SK-N-SH (cell line): ENCODE results near the gene POLA2. TPM values are rescaled to one million over a fixed set of nuclear protein-coding genes. Genes with fewer than 3 reads are reported as not detected.

Source experiments
- CTCF ChIA-PET: fragments of 300-600, 350-600 bp; formaldehyde crosslinking; extraction: SDS; loops from one replicate; lab custom pipeline; 2021; lab: Yijun Ruan, JAX
- POLR2A ChIA-PET: fragments of 350-600 bp; sonication (Branson Sonifier 250); formaldehyde crosslinking; extraction: SDS; loops from one replicate; lab custom pipeline; 2020; ENCODE audit warnings: antibody characterized with exemption, inconsistent platforms; lab: Yijun Ruan, JAX
- DNase-seq: peaks from one replicate; pipeline ENCODE4 v3.0.0; 2012
- H2AFZ ChIP-seq: fragments of 200-600 bp; sonication (generic); 2 replicates; pipeline ENCODE4 v1.8.1; 2016; ENCODE audit warnings: antibody characterized with exemption, mild to moderate bottlenecking, low read depth
- H3F3A ChIP-seq: fragments of 200-600 bp; sonication (generic); replicated peaks from 2 replicates; pipeline ENCODE3; 2016; ENCODE audit warnings: antibody characterized with exemption, mild to moderate bottlenecking; ENCODE audit not compliant: insufficient read depth
- H3K27ac ChIP-seq, 2 experiments: fragments of 200-500 bp in 1 of 2; fragments of 200-600 bp in 1 of 2; sonication (Bioruptor generic) in 1 of 2; sonication (generic), shearing (Covaris generic) in 1 of 2; 2 replicates each; pipeline versions ENCODE4 v1.5.1 to v1.6.1; 2014 to 2016; ENCODE audit warnings: low read depth in 2 of 2, inconsistent platforms in 1 of 2, low read length in 1 of 2, mild to moderate bottlenecking in 1 of 2, mixed read lengths in 1 of 2
- H3K27me3 ChIP-seq: fragments of 200-600 bp; sonication (generic), shearing (Covaris generic); 2 replicates; pipeline ENCODE4 v1.6.1; 2016; ENCODE audit warnings: mixed run types; ENCODE audit not compliant: insufficient read depth
- H3K36me3 ChIP-seq, 2 experiments: fragments of 200-500 bp in 1 of 2; fragments of 200-600 bp in 1 of 2; sonication (Bioruptor generic) in 1 of 2; sonication (generic) in 1 of 2; replicated peaks in 1 of 2; 2 replicates each; pipeline versions ENCODE3 to v1.5.1; 2014 to 2016; ENCODE audit warnings: low read length in 1 of 2, mild to moderate bottlenecking in 1 of 2; ENCODE audit not compliant: insufficient read depth in 2 of 2, control insufficient read depth in 1 of 2
- H3K4me1 ChIP-seq, 2 experiments: fragments of 200-500 bp in 1 of 2; fragments of 200-600 bp in 1 of 2; sonication (Bioruptor generic) in 1 of 2; sonication (generic), shearing (Covaris generic) in 1 of 2; 2 replicates each; pipeline versions ENCODE4 v1.5.1 to v1.6.1; 2014 to 2016; ENCODE audit warnings: low read depth in 1 of 2, low read length in 1 of 2, mixed run types in 1 of 2; ENCODE audit not compliant: insufficient read depth in 2 of 2, control insufficient read depth in 1 of 2
- H3K4me2 ChIP-seq: fragments of 200-600 bp; sonication (generic), shearing (Covaris generic); 2 replicates; pipeline ENCODE4 v1.6.1; 2017; ENCODE audit warnings: mixed run types
- H3K4me3 ChIP-seq, 2 experiments: fragments of 200-500 bp in 1 of 2; fragments of 200-600 bp in 1 of 2; sonication (Bioruptor generic) in 1 of 2; sonication (generic), shearing (Covaris generic) in 1 of 2; 2 replicates each; pipeline versions ENCODE4 v1.5.1 to v1.8.1; 2014 to 2016; ENCODE audit warnings: low read depth in 2 of 2, inconsistent platforms in 1 of 2, low read length in 1 of 2, mild to moderate bottlenecking in 1 of 2, mixed read lengths in 1 of 2, moderate library complexity in 1 of 2
- H3K79me2 ChIP-seq: fragments of 200-600 bp; sonication (generic); 2 replicates; pipeline ENCODE4 v1.8.1; 2017; ENCODE audit warnings: mild to moderate bottlenecking; ENCODE audit not compliant: insufficient read depth
- H3K9ac ChIP-seq: fragments of 200-600 bp; sonication (generic); 2 replicates; pipeline ENCODE4 v1.6.1; 2017; ENCODE audit warnings: mixed run types
- H3K9me2 ChIP-seq: fragments of 200-600 bp; sonication (generic); 2 replicates; pipeline ENCODE4 v1.6.1; 2017; ENCODE audit warnings: mixed run types
- H3K9me3 ChIP-seq: fragments of 200-600 bp; sonication (generic); 2 replicates; pipeline ENCODE4 v1.6.1; 2017; ENCODE audit warnings: mixed run types, mild to moderate bottlenecking, moderate library complexity
- H4K20me1 ChIP-seq: fragments of 200-600 bp; sonication (generic); 2 replicates; pipeline ENCODE4 v1.6.1; 2017; ENCODE audit warnings: mild to moderate bottlenecking, mixed run types; ENCODE audit not compliant: insufficient read depth
- EP300 ChIP-seq, 2 experiments: IDR thresholded peaks; 2 replicates each; pipeline versions ENCODE4 v1.4.0 to v1.6.1; 2012; ENCODE audit warnings: borderline replicate concordance in 1 of 2, low read depth in 1 of 2, low read length in 1 of 2
- FOSL2 ChIP-seq: IDR thresholded peaks from 2 replicates; pipeline ENCODE4 v1.4.0; 2012; ENCODE audit warnings: low read depth, mild to moderate bottlenecking, moderate library complexity, borderline replicate concordance
- FOXM1 ChIP-seq: IDR thresholded peaks from 2 replicates; pipeline ENCODE4 v1.4.0; 2012; ENCODE audit warnings: low read depth, mild to moderate bottlenecking
- GABPA ChIP-seq: IDR thresholded peaks from 2 replicates; pipeline ENCODE4 v1.4.0; 2012; ENCODE audit warnings: low read depth, mild to moderate bottlenecking
- MEF2A ChIP-seq: IDR thresholded peaks from 2 replicates; pipeline ENCODE4 v1.4.0; 2012; ENCODE audit warnings: low read depth, borderline replicate concordance
- MXI1 ChIP-seq: IDR thresholded peaks from 2 replicates; pipeline ENCODE4 v1.6.1; 2012; ENCODE audit warnings: mild to moderate bottlenecking, low read depth, low read length, improper control_type of control experiment
- NFIC ChIP-seq: IDR thresholded peaks from 2 replicates; pipeline ENCODE4 v1.4.0; 2012; ENCODE audit warnings: borderline replicate concordance
- NRF1 ChIP-seq: IDR thresholded peaks from 2 replicates; pipeline ENCODE4 v1.6.1; 2012; ENCODE audit warnings: low read depth, mild to moderate bottlenecking, low read length
- POLR2AphosphoS5 ChIP-seq: IDR thresholded peaks from 2 replicates; pipeline ENCODE4 v1.6.1; 2012; ENCODE audit warnings: low read depth, low read length
- RAD21 ChIP-seq: IDR thresholded peaks from 2 replicates; pipeline ENCODE4 v1.6.1; 2012; ENCODE audit warnings: mild to moderate bottlenecking, low read length
- RXRA ChIP-seq: IDR thresholded peaks from 2 replicates; pipeline ENCODE4 v1.4.0; 2012; ENCODE audit warnings: low read depth, mild to moderate bottlenecking, borderline replicate concordance
- SIN3A ChIP-seq: IDR thresholded peaks from 2 replicates; pipeline ENCODE4 v1.6.1; 2012; ENCODE audit warnings: low read depth, mild to moderate bottlenecking, low read length, moderate library complexity, borderline replicate concordance
- SMC3 ChIP-seq: IDR thresholded peaks from 2 replicates; pipeline ENCODE4 v1.6.1; 2012; ENCODE audit warnings: low read depth, low read length, improper control_type of control experiment
- TAF1 ChIP-seq: IDR thresholded peaks from 2 replicates; pipeline ENCODE4 v1.6.1; 2012; ENCODE audit warnings: low read depth, mild to moderate bottlenecking, low read length, moderate library complexity, borderline replicate concordance
- YY1 ChIP-seq: IDR thresholded peaks from 2 replicates; pipeline ENCODE4 v1.4.0; 2012; ENCODE audit warnings: low read depth, mild to moderate bottlenecking
- WGBS: methylation state at CpG from one replicate; pipeline ENCODE4 v1.1.6; 2017; ENCODE audit warnings: low lambda C conversion rate; 5-methylcytosine and 5-hydroxymethylcytosine counted together
- polyA plus RNA-seq, 3 experiments: library from polyadenylated mRNA; depleted of rRNA; stranded (reverse); fragments of >200 nt; gene quantifications; 2 replicates each; pipeline ENCODE4 v1.2.3, GENCODE V29; 2012
- TF ChIP-seq, protein P1 (sequence below): fragments of 200-600 bp; sonication (generic); IDR thresholded peaks from 2 replicates; pipeline ENCODE4 v1.6.1; 2017; ENCODE audit warnings: antibody characterized with exemption, mild to moderate bottlenecking, moderate library complexity
- TF ChIP-seq, protein P2 (sequence below): IDR thresholded peaks from 2 replicates; pipeline ENCODE4 v1.4.0; 2012; ENCODE audit warnings: low read depth, borderline replicate concordance
- TF ChIP-seq, protein P3 (sequence below): IDR thresholded peaks from 2 replicates; pipeline ENCODE4 v1.6.1; 2012; ENCODE audit warnings: mild to moderate bottlenecking, low read depth, low read length, moderate library complexity

POLA2 gene
- polyA plus RNA-seq, 1 of the 3 experiments (the other 2 are of a cell fraction): 18.4 TPM

DNA sequence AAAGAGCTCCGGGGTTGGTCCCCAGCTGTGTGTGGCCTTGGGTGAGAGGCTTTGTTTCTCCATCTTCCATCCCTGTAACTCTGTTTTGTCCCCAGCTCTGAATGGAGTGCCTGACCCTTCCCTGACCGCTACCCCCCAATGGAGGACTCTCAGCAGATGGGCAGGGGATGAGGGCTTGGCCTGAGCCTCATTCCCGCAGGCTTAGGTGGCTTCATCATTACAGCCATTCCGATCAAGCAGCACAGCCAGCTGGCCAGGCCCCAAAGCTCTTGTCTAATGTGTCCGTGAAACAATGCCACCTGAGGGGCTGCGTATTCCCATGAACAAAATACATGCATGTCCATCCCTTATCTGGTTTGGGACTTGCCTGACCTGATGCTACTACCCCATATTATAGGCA, 49.0 kb downstream of the POLA2 start:
- Histone ChIP-seq H3K4me2 (no peak overlapping the region), H3F3A (peaks cover 16% of the 10 kb centered on the region), H2AFZ (no peak overlapping the region), H3K36me3 (no peaks in the 10 kb centered on the region)
- WGBS: 92% methylated on average over 5 of the region's 6 CpGs
- no peak for TF ChIP-seq SIN3A
- TF ChIP-seq EP300 (IDR thresholded peaks at IDR 0.05; ENCODE audit: borderline replicate concordance in 1 of 2, low read depth in 1 of 2, low read length in 1 of 2): no peak
- no peak for TF ChIP-seq MXI1
- no peak for TF ChIP-seq FOXM1
- no peak for TF ChIP-seq TAF1
- no peak for TF ChIP-seq NRF1
- TF ChIP-seq, protein P1, sequence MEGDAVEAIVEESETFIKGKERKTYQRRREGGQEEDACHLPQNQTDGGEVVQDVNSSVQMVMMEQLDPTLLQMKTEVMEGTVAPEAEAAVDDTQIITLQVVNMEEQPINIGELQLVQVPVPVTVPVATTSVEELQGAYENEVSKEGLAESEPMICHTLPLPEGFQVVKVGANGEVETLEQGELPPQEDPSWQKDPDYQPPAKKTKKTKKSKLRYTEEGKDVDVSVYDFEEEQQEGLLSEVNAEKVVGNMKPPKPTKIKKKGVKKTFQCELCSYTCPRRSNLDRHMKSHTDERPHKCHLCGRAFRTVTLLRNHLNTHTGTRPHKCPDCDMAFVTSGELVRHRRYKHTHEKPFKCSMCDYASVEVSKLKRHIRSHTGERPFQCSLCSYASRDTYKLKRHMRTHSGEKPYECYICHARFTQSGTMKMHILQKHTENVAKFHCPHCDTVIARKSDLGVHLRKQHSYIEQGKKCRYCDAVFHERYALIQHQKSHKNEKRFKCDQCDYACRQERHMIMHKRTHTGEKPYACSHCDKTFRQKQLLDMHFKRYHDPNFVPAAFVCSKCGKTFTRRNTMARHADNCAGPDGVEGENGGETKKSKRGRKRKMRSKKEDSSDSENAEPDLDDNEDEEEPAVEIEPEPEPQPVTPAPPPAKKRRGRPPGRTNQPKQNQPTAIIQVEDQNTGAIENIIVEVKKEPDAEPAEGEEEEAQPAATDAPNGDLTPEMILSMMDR: no peak
- no peak for TF ChIP-seq GABPA
- TF ChIP-seq, protein P2, sequence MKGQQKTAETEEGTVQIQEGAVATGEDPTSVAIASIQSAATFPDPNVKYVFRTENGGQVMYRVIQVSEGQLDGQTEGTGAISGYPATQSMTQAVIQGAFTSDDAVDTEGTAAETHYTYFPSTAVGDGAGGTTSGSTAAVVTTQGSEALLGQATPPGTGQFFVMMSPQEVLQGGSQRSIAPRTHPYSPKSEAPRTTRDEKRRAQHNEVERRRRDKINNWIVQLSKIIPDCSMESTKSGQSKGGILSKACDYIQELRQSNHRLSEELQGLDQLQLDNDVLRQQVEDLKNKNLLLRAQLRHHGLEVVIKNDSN: no peak
- TF ChIP-seq MEF2A: no peak
- TF ChIP-seq RXRA: no peak
- TF ChIP-seq, all 33 proteins: peak for 0
- peak overlapping the region in 1 of 2 experiments; percentile 18; a peak in 1 of 4 replicates for H3K27ac ChIP-seq
- H3K4me3 ChIP-seq: no peak overlapping the region
- peaks cover 10 to 28% of the 10 kb centered on the region in 2 experiments; a peak in 2 of 4 replicates for H3K4me1 ChIP-seq
- no peaks in the 10 kb centered on the region for H3K9me3 ChIP-seq
- H3K9me2 ChIP-seq: no peaks in the 10 kb centered on the region
- peaks cover under 1% of the 10 kb centered on the region for H4K20me1 ChIP-seq
- H3K79me2 ChIP-seq: peaks cover 4% of the 10 kb centered on the region
- H3K27me3 ChIP-seq: no peaks in the 10 kb centered on the region
- ChIA-PET POLR2A (interaction anchor here (1.0 to 1.3 kb wide), 3 partner anchors 8 to 23 kb away, joined by 3 to 5 read pairs (median 4); no protein-coding TSS in a partner anchor), CTCF (interaction anchor here (1.0 to 24.1 kb wide), 4 partner anchors 18 to 91 kb away, joined by 3 to 1118 read pairs (median 137); partner anchors contain the start of gene DPF2)
- DNase-seq: no peak
- H3K9ac ChIP-seq: no peak overlapping the region

DNA sequence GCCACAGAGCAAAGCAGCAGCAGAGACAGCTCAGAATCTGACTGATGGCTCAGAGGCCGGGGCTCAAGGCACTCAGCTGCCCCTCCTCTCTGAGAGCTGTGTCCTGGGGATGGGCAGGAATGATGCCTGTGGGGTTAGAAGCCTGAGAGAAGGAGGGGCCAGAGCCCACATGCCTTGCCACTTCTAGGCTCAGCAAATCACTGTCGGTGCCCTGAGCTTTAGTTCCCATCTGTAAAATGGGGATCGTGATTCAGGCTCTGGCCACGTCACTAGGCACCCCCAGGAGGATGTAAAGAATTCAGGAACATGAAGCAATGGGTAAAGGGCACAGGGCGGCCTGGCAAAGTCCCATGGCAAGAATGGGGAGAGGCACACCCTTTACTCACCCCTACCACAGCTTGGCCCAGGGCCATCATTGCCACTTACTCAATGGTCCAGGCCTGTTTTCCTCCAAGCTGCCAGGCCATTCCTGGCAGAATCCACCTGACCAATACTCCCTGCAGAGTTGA, 49.5 kb downstream of the POLA2 start:
- POLR2A ChIA-PET: interaction anchor here (1.0 to 1.3 kb wide), 3 partner anchors 9 to 23 kb away, joined by 3 to 5 read pairs (median 4); no protein-coding TSS in a partner anchor
- Histone ChIP-seq H3K9ac (no peak overlapping the region), H3K4me2 (no peak overlapping the region), H2AFZ (no peak overlapping the region), H3K4me1 (peaks cover 14 to 33% of the 10 kb centered on the region in 2 experiments; a peak in 2 of 4 replicates), H4K20me1 (peaks cover 6% of the 10 kb centered on the region), H3K4me3 (no peak overlapping the region), H3K36me3 (no peaks in the 10 kb centered on the region), H3K27ac (peak overlapping the region in 1 of 2 experiments; percentile 18; a peak in 1 of 4 replicates), H3K9me3 (no peaks in the 10 kb centered on the region), H3K9me2 (no peaks in the 10 kb centered on the region), H3K27me3 (no peaks in the 10 kb centered on the region), H3F3A (peaks cover 11% of the 10 kb centered on the region), H3K79me2 (peaks cover 9% of the 10 kb centered on the region)
- CTCF ChIA-PET: interaction anchor here (1.0 to 24.1 kb wide), 4 partner anchors 18 to 91 kb away, joined by 3 to 1118 read pairs (median 137); partner anchors contain the start of gene DPF2
- 57% methylated on average over 3 of the region's 5 CpGs for WGBS
- no peak for DNase-seq
- TF ChIP-seq SMC3 (no peak), SIN3A (no peak), NFIC (no peak), RXRA (no peak), RAD21 (no peak), FOSL2 (no peak), POLR2AphosphoS5 (no peak), YY1 (no peak), FOXM1 (no peak)
- TF ChIP-seq, protein P3, sequence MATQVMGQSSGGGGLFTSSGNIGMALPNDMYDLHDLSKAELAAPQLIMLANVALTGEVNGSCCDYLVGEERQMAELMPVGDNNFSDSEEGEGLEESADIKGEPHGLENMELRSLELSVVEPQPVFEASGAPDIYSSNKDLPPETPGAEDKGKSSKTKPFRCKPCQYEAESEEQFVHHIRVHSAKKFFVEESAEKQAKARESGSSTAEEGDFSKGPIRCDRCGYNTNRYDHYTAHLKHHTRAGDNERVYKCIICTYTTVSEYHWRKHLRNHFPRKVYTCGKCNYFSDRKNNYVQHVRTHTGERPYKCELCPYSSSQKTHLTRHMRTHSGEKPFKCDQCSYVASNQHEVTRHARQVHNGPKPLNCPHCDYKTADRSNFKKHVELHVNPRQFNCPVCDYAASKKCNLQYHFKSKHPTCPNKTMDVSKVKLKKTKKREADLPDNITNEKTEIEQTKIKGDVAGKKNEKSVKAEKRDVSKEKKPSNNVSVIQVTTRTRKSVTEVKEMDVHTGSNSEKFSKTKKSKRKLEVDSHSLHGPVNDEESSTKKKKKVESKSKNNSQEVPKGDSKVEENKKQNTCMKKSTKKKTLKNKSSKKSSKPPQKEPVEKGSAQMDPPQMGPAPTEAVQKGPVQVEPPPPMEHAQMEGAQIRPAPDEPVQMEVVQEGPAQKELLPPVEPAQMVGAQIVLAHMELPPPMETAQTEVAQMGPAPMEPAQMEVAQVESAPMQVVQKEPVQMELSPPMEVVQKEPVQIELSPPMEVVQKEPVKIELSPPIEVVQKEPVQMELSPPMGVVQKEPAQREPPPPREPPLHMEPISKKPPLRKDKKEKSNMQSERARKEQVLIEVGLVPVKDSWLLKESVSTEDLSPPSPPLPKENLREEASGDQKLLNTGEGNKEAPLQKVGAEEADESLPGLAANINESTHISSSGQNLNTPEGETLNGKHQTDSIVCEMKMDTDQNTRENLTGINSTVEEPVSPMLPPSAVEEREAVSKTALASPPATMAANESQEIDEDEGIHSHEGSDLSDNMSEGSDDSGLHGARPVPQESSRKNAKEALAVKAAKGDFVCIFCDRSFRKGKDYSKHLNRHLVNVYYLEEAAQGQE: no peak
- TF ChIP-seq, protein P1: no peak
